ENCODE measurements around the gene VRK2.

DNA sequence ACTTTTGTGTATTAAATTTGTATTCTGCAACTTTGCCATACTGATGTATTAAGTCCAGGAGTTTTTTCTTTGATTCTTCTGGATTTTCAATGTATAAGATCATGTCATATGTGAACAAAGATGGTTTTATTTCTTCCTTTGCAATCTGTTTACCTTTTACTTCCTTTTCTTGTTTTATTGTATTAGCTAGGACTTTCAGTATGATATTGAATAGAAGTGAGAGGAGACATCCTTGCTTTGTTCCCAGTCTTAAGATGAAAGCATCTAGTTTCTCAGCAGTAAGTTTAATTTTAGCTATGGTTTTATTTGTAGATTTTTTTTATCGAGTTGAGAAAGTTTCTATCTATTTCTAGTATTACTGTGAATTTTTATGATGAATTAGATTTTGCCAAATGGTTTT, 25.5 kb downstream of the VRK2 start:
- TF ChIP-seq, protein P1, sequence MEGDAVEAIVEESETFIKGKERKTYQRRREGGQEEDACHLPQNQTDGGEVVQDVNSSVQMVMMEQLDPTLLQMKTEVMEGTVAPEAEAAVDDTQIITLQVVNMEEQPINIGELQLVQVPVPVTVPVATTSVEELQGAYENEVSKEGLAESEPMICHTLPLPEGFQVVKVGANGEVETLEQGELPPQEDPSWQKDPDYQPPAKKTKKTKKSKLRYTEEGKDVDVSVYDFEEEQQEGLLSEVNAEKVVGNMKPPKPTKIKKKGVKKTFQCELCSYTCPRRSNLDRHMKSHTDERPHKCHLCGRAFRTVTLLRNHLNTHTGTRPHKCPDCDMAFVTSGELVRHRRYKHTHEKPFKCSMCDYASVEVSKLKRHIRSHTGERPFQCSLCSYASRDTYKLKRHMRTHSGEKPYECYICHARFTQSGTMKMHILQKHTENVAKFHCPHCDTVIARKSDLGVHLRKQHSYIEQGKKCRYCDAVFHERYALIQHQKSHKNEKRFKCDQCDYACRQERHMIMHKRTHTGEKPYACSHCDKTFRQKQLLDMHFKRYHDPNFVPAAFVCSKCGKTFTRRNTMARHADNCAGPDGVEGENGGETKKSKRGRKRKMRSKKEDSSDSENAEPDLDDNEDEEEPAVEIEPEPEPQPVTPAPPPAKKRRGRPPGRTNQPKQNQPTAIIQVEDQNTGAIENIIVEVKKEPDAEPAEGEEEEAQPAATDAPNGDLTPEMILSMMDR (IDR thresholded peaks at IDR 0.05), result no peak
- no peak for TF ChIP-seq TCF7L2 (IDR thresholded peaks at IDR 0.05; ENCODE audit: low read depth, low read length)
